Measurements from ENCODE around the gene GPATCH8.

GPATCH8 gene

GRCh38 chr17:44360826-44361225 is 142.4 kb downstream of the GPATCH8 start:
- Mint-ChIP-seq H3K27me3 (peaks cover 77% of the 10 kb centered on the region), H3K9me3 (no peaks in the 10 kb centered on the region), H3K4me3 (no peak overlapping the region), H3K27ac (no peak overlapping the region), H3K4me1 (ENCODE audit: low read depth) (no peaks in the 10 kb centered on the region), H3K36me3 (ENCODE audit: low read depth) (no peaks in the 10 kb centered on the region)
- intact Hi-C loops (cut with micrococcal nuclease) = no loop called here

DNA sequence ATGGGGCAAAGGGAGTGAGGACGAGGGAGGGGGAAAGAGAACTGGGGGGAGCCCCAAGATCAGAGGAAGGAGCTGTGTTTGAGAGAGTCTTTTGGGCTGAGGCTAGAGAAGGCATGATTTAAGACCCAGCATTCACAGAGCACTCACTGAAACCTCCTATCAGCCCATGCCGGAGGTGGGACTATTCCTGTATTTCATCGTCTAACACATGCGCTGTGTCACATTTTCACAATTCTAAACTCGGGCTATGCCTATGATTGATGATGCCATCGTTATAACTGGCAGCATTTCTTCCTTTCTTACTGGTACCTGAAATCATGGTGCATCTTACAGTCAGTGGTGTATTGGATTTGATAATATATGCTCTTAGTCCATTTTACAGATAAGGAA is 143.1 kb downstream of the GPATCH8 start:
- Mint-ChIP-seq H3K27me3 (peaks cover 77% of the 10 kb centered on the region), H3K36me3 (ENCODE audit: low read depth) (no peaks in the 10 kb centered on the region), H3K4me3 (no peak overlapping the region), H3K4me1 (ENCODE audit: low read depth) (no peaks in the 10 kb centered on the region), H3K9me3 (no peaks in the 10 kb centered on the region), H3K27ac (no peak overlapping the region)
- intact Hi-C loops (cut with micrococcal nuclease) = no loop called here

DNA sequence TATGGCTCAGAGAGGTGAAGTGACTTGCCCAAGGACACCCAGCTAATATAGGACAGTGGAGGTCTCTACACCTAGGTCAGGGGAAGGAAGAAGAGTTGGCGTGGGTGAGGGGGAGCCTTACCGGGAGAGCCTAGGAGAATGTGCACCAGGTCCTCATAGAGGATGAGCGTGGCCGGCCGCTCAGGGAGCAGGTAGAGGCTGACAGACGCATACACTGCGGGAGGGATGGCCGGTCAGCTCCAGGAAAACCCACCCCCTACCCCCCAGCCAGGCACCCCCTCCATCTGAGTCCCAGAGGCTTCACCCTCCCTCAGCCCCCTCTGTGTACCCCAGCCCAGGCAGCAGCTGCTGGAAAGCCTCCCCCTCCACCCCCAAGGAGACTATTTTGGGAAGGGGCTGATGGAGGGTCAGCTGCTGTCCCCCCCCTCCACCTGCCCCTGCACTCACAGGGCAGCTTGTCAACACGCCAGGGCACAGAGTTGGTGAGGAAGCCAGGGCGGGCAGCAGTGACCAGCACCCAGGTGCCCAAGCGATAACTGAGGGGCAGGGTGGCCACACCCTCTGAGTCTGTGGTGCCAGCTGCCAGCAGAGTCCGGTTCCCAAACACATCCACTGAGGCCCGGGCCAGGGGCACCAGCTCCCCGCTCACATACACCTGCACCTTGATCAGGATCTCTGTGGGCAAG is 143.6 kb downstream of the GPATCH8 start:
- H3K4me3 Mint-ChIP-seq = no peak overlapping the region
- no peak overlapping the region for H3K27ac Mint-ChIP-seq
- H3K27me3 Mint-ChIP-seq = peaks cover 75% of the 10 kb centered on the region
- H3K9me3 Mint-ChIP-seq = no peaks in the 10 kb centered on the region
- intact Hi-C loops (cut with micrococcal nuclease) = no loop called here
- H3K4me1 Mint-ChIP-seq (ENCODE audit: low read depth) = no peaks in the 10 kb centered on the region
- H3K36me3 Mint-ChIP-seq (ENCODE audit: low read depth) = no peaks in the 10 kb centered on the region

- intact Hi-C loops (cut with micrococcal nuclease) = no loop called here
- H3K4me3 Mint-ChIP-seq = no peak overlapping the region
- peaks cover 3% of the 10 kb centered on the region for H3K4me1 Mint-ChIP-seq (ENCODE audit: low read depth)
- no peaks in the 10 kb centered on the region for H3K9me3 Mint-ChIP-seq
- peaks cover 71% of the 10 kb centered on the region for H3K27me3 Mint-ChIP-seq
- no peaks in the 10 kb centered on the region for H3K36me3 Mint-ChIP-seq (ENCODE audit: low read depth)
- no peak overlapping the region for H3K27ac Mint-ChIP-seq
Observed at GRCh38 chr17:44359006-44359405, 144.2 kb downstream of the GPATCH8 start.

DNA sequence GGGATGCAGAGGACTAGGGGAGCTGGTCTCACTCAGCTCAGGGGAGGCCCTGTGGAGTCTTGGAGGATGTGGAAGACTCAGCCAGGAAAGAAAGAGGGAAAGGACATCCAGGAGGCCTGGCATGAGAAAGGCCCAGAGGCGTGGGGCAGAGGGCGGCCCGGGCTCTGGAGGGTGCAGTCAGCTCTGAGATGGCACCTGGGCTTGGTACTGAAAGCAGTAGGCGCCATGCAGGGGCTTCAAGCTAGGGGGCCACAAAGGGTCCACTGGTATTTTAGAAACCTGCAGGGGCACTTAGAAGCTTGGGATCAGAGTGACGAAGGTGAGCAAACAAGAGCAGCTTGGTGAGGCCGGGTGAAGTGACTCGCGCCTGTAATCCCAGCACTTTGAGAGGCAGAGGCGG is 145.1 kb downstream of the GPATCH8 start:
- intact Hi-C loops (cut with micrococcal nuclease) = no loop called here
- Mint-ChIP-seq H3K4me3 (no peak overlapping the region), H3K9me3 (no peaks in the 10 kb centered on the region), H3K4me1 (ENCODE audit: low read depth) (peaks cover 8% of the 10 kb centered on the region), H3K27me3 (peaks cover 65% of the 10 kb centered on the region), H3K36me3 (ENCODE audit: low read depth) (peaks cover 4% of the 10 kb centered on the region), H3K27ac (no peak overlapping the region)

- Mint-ChIP-seq H3K4me1 (ENCODE audit: low read depth) (peaks cover 25% of the 10 kb centered on the region), H3K36me3 (ENCODE audit: low read depth) (peaks cover 22% of the 10 kb centered on the region), H3K9me3 (no peaks in the 10 kb centered on the region), H3K27me3 (peaks cover 47% of the 10 kb centered on the region), H3K4me3 (no peak overlapping the region), H3K27ac (no peak overlapping the region)
- intact Hi-C loops (cut with micrococcal nuclease) = no loop called here
Observed at GRCh38 chr17:44356241-44356640, 147.0 kb downstream of the GPATCH8 start.

GRCh38 chr17:44355642-44356099 is 147.5 kb downstream of the GPATCH8 start:
- no peak overlapping the region for H3K4me3 Mint-ChIP-seq
- H3K27me3 Mint-ChIP-seq = peaks cover 41% of the 10 kb centered on the region
- H3K9me3 Mint-ChIP-seq = no peaks in the 10 kb centered on the region
- intact Hi-C loops (cut with micrococcal nuclease) = no loop called here
- H3K36me3 Mint-ChIP-seq (ENCODE audit: low read depth) = peaks cover 28% of the 10 kb centered on the region
- H3K27ac Mint-ChIP-seq = no peak overlapping the region
- peaks cover 30% of the 10 kb centered on the region for H3K4me1 Mint-ChIP-seq (ENCODE audit: low read depth)

- H3K4me1 Mint-ChIP-seq (ENCODE audit: low read depth) = peaks cover 38% of the 10 kb centered on the region
- peaks cover 35% of the 10 kb centered on the region for H3K27me3 Mint-ChIP-seq
- H3K27ac Mint-ChIP-seq = no peak overlapping the region
- intact Hi-C loops (cut with micrococcal nuclease) = no loop called here
- H3K4me3 Mint-ChIP-seq = peak overlapping the region; percentile 32
- H3K9me3 Mint-ChIP-seq = no peaks in the 10 kb centered on the region
- H3K36me3 Mint-ChIP-seq (ENCODE audit: low read depth) = peaks cover 36% of the 10 kb centered on the region
Observed at GRCh38 chr17:44354582-44355561, 148.3 kb downstream of the GPATCH8 start.

DNA sequence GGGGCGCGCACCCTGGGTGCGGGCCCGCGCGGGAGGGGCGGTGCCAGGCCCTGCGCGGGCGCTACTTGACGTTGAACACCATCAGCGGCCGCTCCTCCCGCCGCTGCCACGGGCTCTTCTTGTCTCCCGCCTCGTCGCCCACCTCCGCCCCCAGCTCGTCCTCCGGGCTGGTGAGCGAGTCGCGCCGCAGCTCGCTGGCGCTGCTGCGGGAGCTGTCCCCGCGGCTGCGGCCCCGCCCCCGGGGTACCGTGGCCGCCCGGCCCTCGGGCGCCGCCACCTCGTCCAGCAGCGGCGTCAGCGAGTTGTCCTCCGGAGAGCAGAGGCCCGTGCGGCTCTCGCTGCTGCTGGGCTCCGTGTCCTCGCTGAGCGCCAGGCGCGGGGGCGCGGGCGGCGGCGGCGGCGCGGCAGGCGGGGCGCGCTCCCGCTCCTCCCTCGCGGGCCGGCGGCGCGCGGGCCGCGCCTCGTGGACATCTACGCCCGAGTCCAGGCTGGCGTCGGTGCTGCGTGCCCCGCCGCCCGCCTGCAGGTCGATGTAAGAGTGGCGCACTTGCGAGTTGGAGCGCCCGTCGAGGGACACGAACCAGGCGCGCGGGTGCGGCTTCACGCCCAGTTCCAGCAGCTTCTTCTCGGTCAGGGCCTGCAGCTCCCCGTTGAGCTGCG is 149.4 kb downstream of the GPATCH8 start:
- Mint-ChIP-seq H3K27me3 (peaks cover 27% of the 10 kb centered on the region), H3K36me3 (ENCODE audit: low read depth) (peaks cover 47% of the 10 kb centered on the region), H3K4me1 (ENCODE audit: low read depth) (peaks cover 49% of the 10 kb centered on the region), H3K4me3 (peak overlapping the region; percentile 57), H3K9me3 (no peaks in the 10 kb centered on the region), H3K27ac (no peak overlapping the region)
- intact Hi-C loops (cut with micrococcal nuclease) = no loop called here

DNA sequence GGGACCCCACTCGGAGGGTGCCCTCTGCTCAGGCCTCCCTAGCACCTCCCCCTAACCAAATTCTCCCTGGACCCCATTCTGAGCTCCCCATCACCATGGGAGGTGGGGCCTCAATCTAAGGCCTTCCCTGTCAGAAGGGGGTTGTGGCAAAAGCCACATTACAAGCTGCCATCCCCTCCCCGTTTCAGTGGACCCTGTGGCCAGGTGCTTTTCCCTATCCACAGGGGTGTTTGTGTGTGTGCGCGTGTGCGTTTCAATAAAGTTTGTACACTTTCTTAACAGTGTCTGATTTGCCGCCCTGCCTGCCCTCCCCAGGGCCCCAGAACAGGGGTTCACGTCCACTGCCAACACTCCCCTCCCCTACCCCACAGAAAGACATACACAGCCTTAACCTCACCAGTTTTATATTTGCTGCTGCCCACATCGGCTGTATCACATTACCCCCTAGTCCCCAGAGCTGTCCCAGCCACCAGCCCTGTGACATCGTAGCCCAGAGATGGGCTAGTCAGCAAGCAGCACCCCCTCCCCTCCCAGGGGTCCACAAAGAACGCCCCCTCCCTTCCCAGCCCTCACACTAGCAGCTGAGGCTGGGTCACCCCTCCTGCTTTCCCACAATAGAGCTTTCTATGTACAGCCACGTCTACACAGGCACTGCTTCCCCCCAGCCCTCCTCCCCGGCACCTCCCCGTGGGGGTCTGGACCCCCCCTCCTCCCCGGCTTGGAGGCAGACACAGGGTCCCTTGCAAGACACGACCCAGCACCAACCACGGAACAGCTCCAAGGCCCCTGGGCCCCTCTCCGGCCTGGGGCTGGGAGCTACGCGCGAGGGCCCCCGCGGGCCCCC is 150.2 kb downstream of the GPATCH8 start:
- Mint-ChIP-seq H3K27ac (peak overlapping the region; percentile 56), H3K36me3 (ENCODE audit: low read depth) (peaks cover 53% of the 10 kb centered on the region), H3K27me3 (peaks cover 21% of the 10 kb centered on the region), H3K4me1 (ENCODE audit: low read depth) (peaks cover 56% of the 10 kb centered on the region), H3K9me3 (no peaks in the 10 kb centered on the region), H3K4me3 (peak overlapping the region; percentile 45)
- intact Hi-C loops (cut with micrococcal nuclease) = no loop called here

- H3K27ac Mint-ChIP-seq = no peak overlapping the region
- intact Hi-C loops (cut with micrococcal nuclease) = no loop called here
- no peak overlapping the region for H3K4me3 Mint-ChIP-seq
- H3K27me3 Mint-ChIP-seq = peaks cover 19% of the 10 kb centered on the region
- no peaks in the 10 kb centered on the region for H3K9me3 Mint-ChIP-seq
- peaks cover 65% of the 10 kb centered on the region for H3K4me1 Mint-ChIP-seq (ENCODE audit: low read depth)
- H3K36me3 Mint-ChIP-seq (ENCODE audit: low read depth) = peaks cover 53% of the 10 kb centered on the region
Observed at GRCh38 chr17:44351961-44352827, 151.0 kb downstream of the GPATCH8 start.

DNA sequence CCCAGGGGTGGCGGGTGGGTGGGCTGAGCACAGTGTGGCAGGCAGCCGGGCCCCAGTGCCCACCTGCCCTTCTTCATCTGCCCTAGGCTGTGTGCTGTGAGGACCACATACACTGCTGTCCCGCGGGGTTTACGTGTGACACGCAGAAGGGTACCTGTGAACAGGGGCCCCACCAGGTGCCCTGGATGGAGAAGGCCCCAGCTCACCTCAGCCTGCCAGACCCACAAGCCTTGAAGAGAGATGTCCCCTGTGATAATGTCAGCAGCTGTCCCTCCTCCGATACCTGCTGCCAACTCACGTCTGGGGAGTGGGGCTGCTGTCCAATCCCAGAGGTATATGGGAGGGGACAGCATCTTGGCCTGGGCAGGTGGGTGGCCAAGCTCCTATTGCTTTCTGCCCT is 151.7 kb downstream of the GPATCH8 start:
- peaks cover 72% of the 10 kb centered on the region for H3K4me1 Mint-ChIP-seq (ENCODE audit: low read depth)
- no peaks in the 10 kb centered on the region for H3K9me3 Mint-ChIP-seq
- H3K27ac Mint-ChIP-seq = no peak overlapping the region
- H3K4me3 Mint-ChIP-seq = no peak overlapping the region
- H3K27me3 Mint-ChIP-seq = peaks cover 19% of the 10 kb centered on the region
- intact Hi-C loops (cut with micrococcal nuclease) = no loop called here
- peaks cover 54% of the 10 kb centered on the region for H3K36me3 Mint-ChIP-seq (ENCODE audit: low read depth)

Measured in dendritic cell treated with granulocyte-macrophage colony-stimulating factor and Interleukin-4, amounts not matched to agents 40 ng/mL and 50 ng/mL, for 4 days (primary cell).